Adrenal gland (tissue), 12 donors: Measurements from ENCODE around the gene LYRM4. TPM values are rescaled to one million over a fixed set of nuclear protein-coding genes. Genes with fewer than 3 reads are reported as not detected.

Experiments
- DNase-seq, 7 donors: peaks; one replicate each; pipeline ENCODE4 v3.0.0-alpha.2; 2019 to 2020
- H3K27ac ChIP-seq, 5 donors: fragments of 200-600 bp; sonication (generic) in 4 of 5; 1 replicate in 3 of 5; 2 replicates in 2 of 5; pipeline versions ENCODE4 v1.5.1 to v1.8.0; 2016 to 2020; ENCODE audit warnings: mild to moderate bottlenecking in 1 of 5
- H3K27me3 ChIP-seq: fragments of 200-600 bp; 2 replicates; pipeline ENCODE4 v1.8.0; 2021
- H3K36me3 ChIP-seq, 2 donors: fragments of 200-600 bp; replicated peaks in 1 of 2; 1 replicate in 1 of 2; 2 replicates in 1 of 2; pipeline versions ENCODE4 v1.5.1 to v1.8.0; 2018 to 2022
- H3K4me1 ChIP-seq, 2 donors: fragments of 200-600 bp; replicated peaks in 1 of 2; 1 replicate in 1 of 2; 2 replicates in 1 of 2; pipeline versions ENCODE4 v1.5.1 to v1.8.0; 2018 to 2021
- H3K4me3 ChIP-seq, 4 donors: fragments of 200-600 bp; sonication (generic) in 3 of 4; one replicate each; pipeline ENCODE4 v1.5.1; 2016 to 2018
- H3K9me3 ChIP-seq, 3 donors: fragments of 200-600 bp; sonication (generic) in 1 of 3; replicated peaks in 1 of 3; 1 replicate in 2 of 3; 2 replicates in 1 of 3; pipeline versions ENCODE4 v1.5.1 to v1.8.0; 2016 to 2021
- POLR2A ChIP-seq, 2 donors: fragments of 450-650 bp; IDR thresholded peaks; one replicate each; pipeline ENCODE4 v1.6.1; 2017; ENCODE audit warnings: antibody characterized with exemption in 2 of 2, mild to moderate bottlenecking in 2 of 2, moderate library complexity in 1 of 2
- WGBS, 4 donors: extraction: QIAGEN DNeasy Blood & Tissue Kit in 2 of 4; methylation state at CpG; one replicate each; pipeline versions ENCODE4 v1.1.5 to v1.1.7; 2013 to 2017; 5-methylcytosine and 5-hydroxymethylcytosine counted together
- intact Hi-C, 2 donors: fragments of 100-400 bp; cut with DNase I; formaldehyde crosslinking; loops; one replicate each; pipeline versions ENCODE4 v1.14.1 to v1.15.0; 2022 to 2023
- polyA plus RNA-seq, 3 donors: library from polyadenylated mRNA; stranded (reverse); fragments of 200-250 nt in 2 of 3; fragments of 350-450 nt in 1 of 3; fragmentation: Illumina TruSeq in 1 of 3; extraction: RNeasy Lipid Tissue Mini Kit (QIAGEN cat#74804) in 1 of 3; gene quantifications; one replicate each; pipeline ENCODE4 v1.2.3, GENCODE V29; 2013 to 2014
- total RNA-seq, 9 donors: library from RNA; depleted of rRNA in 4 of 9; stranded (reverse); fragments of >200 nt in 4 of 9; fragments of 120-200 nt in 1 of 9; fragmentation: NEBNext Ultra II Directional in 1 of 9; extraction: Animal tissue kit (Norgen Biotek cat#: 25700) in 1 of 9; gene quantifications; one replicate each; pipeline versions ENCODE4 v1.1.0 to v1.2.4, GENCODE V29; 2013 to 2023
- TF ChIP-seq, protein P1 (sequence below), 6 experiments: fragments of 450-650 bp in 4 of 6; fragments of 200-600 bp in 2 of 6; sonication (generic) in 1 of 6; IDR thresholded peaks; 1 replicate in 5 of 6; 2 replicates in 1 of 6; pipeline versions ENCODE4 v1.5.1 to v1.8.0; 2016 to 2021; ENCODE audit warnings: antibody characterized with exemption in 6 of 6, mild to moderate bottlenecking in 2 of 6, moderate library complexity in 1 of 6
- donor health status: healthy with polysubstance abuse.
- donor health status: Bipolar disorder and iron deficiency.
- donor health status: DM: yes; HTN: yes; CAD: no.
- donor health status: DM: no; HTN: no; CAD: no.
- donor health status: DM: no; HTN: no; CAD: no.
- donor health status: DM: yes; HTN: yes; CAD: no.

Gene LYRM4
- total and polyA plus RNA-seq, 12 donors = 16.1 to 65.1 (median 29.9) TPM

DNA sequence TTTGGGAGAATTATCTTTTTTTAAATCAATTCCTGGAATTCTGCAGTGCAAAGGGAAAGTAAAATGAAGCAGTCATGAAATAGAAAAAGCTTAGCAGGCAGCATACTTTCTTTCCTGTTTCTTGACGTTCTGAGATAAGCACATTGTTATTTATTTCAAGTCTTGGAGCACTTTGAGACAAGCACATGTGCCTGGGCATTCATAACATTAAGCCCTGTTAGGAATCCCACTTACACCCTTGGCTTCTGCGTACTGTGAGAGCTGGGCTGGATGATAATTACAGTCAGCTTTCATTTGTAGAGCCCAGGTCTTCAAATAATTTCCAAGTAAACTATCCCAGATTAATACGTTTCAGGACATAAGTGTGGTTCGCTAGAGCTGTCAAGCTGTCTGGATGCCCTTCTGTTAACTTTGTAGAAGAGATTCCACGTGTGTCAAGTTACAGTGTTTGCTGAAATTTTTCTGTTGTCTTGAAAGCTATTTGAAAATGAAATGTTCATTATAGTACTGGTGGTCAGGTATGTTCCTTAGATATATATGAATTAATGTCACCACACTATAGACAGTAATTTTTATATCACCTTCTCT lies 9.4 kb upstream of the LYRM4 start:
- H3K27me3 ChIP-seq = no peaks in the 10 kb centered on the region
- H3K9me3 ChIP-seq = no peaks in the 10 kb centered on the region
- no peak for DNase-seq
- 49 to 63% (median 61%) methylated on average over 5 of the region's 5 CpGs for WGBS, 4 donors
- no peak overlapping the region for H3K4me3 ChIP-seq
- no peak for TF ChIP-seq POLR2A (IDR thresholded peaks at IDR 0.05)
- TF ChIP-seq, protein P1, sequence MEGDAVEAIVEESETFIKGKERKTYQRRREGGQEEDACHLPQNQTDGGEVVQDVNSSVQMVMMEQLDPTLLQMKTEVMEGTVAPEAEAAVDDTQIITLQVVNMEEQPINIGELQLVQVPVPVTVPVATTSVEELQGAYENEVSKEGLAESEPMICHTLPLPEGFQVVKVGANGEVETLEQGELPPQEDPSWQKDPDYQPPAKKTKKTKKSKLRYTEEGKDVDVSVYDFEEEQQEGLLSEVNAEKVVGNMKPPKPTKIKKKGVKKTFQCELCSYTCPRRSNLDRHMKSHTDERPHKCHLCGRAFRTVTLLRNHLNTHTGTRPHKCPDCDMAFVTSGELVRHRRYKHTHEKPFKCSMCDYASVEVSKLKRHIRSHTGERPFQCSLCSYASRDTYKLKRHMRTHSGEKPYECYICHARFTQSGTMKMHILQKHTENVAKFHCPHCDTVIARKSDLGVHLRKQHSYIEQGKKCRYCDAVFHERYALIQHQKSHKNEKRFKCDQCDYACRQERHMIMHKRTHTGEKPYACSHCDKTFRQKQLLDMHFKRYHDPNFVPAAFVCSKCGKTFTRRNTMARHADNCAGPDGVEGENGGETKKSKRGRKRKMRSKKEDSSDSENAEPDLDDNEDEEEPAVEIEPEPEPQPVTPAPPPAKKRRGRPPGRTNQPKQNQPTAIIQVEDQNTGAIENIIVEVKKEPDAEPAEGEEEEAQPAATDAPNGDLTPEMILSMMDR (IDR thresholded peaks at IDR 0.05) = no peak
- intact Hi-C loops = no loop called here
- H3K36me3 ChIP-seq = no peaks in the 10 kb centered on the region
- peaks cover 0 to 13% of the 10 kb centered on the region in 2 donors for H3K4me1 ChIP-seq
- no peak overlapping the region for H3K27ac ChIP-seq

DNA sequence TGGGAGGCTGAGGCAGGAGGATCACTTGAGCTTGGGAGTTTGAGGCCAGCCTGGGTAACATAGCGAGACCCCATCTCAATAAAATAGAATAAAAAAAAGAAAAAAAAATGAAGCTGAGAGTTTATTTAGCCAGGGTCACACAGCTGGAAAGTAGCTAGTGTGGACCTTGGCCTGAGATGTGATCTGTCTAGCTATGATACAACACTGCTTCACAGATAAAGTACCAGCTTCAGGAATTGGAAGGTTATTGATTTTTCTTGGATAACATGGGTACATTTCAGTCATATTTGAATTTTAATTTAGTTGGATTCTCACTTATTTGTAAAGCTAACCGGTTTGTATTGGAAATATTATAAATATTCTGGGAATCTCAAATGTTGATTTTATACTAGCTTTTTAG lies 5.7 kb upstream of the LYRM4 start:
- no peak for TF ChIP-seq POLR2A (IDR thresholded peaks at IDR 0.05)
- TF ChIP-seq, protein P1 (IDR thresholded peaks at IDR 0.05) = no peak
- WGBS, 4 donors = 87 to 100% (median 91%) methylated on average over 2 of the region's 2 CpGs
- no peaks in the 10 kb centered on the region for H3K36me3 ChIP-seq
- no peak overlapping the region for H3K27ac ChIP-seq
- intact Hi-C loops = loop anchor here in 1 of 2 donors (10.0 kb wide), 1 partner anchor 52 kb away; no protein-coding TSS in a partner anchor
- H3K9me3 ChIP-seq = no peaks in the 10 kb centered on the region
- peaks cover 4 to 24% of the 10 kb centered on the region in 2 donors for H3K4me1 ChIP-seq
- DNase-seq = no peak
- no peak overlapping the region for H3K4me3 ChIP-seq
- H3K27me3 ChIP-seq = no peaks in the 10 kb centered on the region

DNA sequence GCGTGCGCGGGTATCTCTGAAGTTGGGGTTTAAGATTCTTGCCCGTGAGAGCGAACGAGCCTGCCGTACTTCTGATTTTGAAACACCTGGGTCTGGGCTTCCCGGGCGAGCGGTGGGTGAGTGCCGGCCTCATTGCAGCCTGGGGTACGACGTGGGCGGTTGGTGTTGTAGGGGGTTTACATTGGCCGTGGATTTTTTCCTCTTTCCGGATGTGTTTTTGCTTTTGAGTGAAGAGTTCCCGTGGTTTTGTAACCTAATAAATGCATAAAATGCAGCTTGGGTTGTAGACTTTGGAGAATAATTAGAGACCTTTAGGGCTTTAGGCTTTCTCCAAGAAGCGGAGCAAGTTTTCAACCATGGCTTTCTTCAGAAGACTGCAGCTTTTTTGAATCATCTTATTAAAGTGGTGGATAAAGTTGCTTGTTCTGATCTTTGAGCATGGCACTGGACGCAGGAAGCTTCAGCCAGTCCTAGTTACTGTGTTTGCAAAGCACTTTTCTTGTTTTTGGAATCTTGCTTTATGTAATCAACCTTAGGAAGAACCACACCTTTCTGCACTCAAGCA lies 877 bp upstream of the LYRM4 start:
- 0 to 1% (median 0%) methylated on average over 11 to 19 of the region's 19 CpGs for WGBS, 4 donors
- intact Hi-C loops = loop anchor here in 1 of 2 donors (10.0 kb wide), 1 partner anchor 47 kb away; no protein-coding TSS in a partner anchor
- H3K36me3 ChIP-seq = no peaks in the 10 kb centered on the region

DNA sequence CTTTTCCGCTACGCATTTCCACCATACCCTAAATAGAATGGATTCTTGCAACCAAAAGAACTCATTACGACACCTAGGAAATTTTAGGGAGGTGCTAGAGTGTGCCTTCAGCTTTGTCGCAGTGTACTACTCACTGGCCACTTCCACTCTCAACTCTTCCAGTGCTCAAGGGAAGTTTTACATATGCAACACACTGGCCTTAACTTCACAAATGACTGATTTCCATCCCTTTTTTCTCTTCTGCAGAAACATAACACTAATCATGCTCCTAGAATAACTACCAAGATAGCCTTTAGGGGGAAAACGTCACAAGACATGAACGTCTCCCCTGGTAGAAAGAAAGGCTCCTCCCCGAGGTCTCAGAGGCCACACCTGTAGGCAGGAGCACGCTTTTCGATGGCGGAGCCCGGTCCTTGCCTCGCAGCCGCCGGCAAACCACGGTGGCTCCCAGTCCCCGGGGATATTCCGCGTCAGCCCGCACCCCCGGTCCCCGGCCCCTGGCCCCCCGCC lies 584 bp downstream of the LYRM4 start:
- intact Hi-C loops = loop anchor here in 1 of 2 donors (10.0 kb wide), 1 partner anchor 45 kb away; no protein-coding TSS in a partner anchor
- Histone ChIP-seq H3K27me3 (no peaks in the 10 kb centered on the region), H3K27ac (peak overlapping the region in 4 of 5 donors; percentile 93 to 97 (median 96)), H3K4me1 (peaks cover 8 to 19% of the 10 kb centered on the region in 2 donors), H3K36me3 (no peaks in the 10 kb centered on the region), H3K9me3 (no peaks in the 10 kb centered on the region), H3K4me3 (peak overlapping the region; percentile 0 to 82 (median 79))
- DNase-seq = peak; percentile 50 to 74 (median 64)
- 3 to 9% (median 4%) methylated on average over 14 to 22 of the region's 22 CpGs for WGBS, 4 donors
- TF ChIP-seq POLR2A (IDR thresholded peaks at IDR 0.05) = no peak
- TF ChIP-seq, protein P1 (IDR thresholded peaks at IDR 0.05) = no peak

More for the DNA sequence above, 877 bp upstream of the LYRM4 start:
- no peaks in the 10 kb centered on the region for H3K9me3 ChIP-seq
- peak overlapping the region; percentile 93 to 99 (median 97) for H3K27ac ChIP-seq
- no peak for TF ChIP-seq POLR2A (IDR thresholded peaks at IDR 0.05)
- TF ChIP-seq, protein P1 (IDR thresholded peaks at IDR 0.05) = no peak
- DNase-seq = no peak
- H3K4me3 ChIP-seq = peak overlapping the region; percentile 13 to 95 (median 79)
- H3K4me1 ChIP-seq = peaks cover 8 to 23% of the 10 kb centered on the region in 2 donors
- H3K27me3 ChIP-seq = no peaks in the 10 kb centered on the region
